NCI-H2107 treated with DMSO at 0.1 percent for 48 hours (cell line): ENCODE measurements around the gene SMU1.

ENCODE experiments used
- DNase-seq: peaks from one replicate; lab custom pipeline; 2025; ENCODE audit not compliant: unreplicated experiment; lab: John Stamatoyannopoulos, UW

Gene SMU1

DNA sequence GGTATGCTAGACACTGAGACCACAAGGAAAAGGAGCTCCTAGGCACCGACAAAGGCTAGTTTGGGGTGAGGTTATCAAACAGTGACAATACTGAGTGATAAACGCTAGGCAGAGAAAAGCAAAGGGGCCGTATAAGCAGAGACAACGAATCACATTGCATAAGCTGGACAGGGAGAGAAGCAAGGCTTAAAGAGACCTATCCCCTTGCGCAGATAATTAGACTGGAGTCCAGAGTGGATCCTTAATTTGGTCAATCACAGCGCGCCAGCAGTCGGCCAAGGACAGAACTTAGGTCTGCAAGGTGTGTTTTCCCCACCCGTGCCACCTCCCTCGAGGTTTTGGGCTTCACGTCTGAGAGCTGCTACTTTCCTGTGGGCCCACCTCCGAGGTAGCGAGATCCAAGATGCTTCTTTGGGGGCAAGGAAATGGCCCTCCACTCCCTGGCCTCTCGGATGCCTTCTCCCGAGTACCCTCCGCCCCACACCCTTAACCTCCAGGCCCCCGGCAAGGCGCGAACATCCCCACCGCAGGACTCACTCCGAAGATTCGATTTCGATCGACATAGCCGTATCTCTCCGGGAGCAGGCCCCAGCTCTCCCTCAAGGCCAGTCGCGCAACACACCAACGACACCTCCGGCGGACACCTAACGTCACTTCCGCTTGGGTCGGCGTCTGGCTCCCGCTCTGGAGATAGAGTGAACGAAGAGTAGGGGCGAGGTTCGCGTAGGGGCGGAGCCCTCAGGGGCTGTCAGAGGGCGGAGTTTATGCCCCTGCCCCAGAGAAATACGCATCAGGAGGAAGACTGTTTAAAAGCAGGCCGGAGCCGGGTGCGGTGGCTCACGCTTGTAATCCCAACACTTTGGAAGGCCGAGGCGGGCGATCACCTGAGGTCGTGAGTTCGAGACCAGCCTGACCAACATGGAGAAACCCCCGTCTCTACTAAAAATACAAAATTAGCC lies at the start of gene SMU1:
TSS of gene SMU1 (minus strand) at position 629 of the 959 bp plus-strand sequence. CDS start at position 563, 66 bp downstream.
- DNase-seq: peak; percentile 88

DNA sequence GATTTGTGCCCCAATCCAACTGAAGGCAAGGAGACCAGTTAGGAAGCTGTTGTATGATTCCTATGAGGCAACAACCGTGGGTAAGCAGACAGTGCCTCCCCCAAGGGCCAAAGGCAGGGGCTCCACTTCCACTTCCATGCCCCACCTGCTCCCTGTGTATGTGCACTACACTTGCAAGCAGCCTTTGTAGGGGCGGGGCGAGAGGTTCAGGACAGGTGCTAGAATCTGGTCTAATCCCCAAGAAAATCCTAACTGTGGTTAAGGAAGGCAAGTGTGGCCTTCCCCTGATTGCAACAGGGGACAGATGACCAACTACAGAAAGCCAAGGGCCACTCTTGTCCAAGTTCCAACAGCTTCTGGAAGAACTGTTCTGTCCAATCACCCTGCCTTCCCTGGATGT lies 49.0 kb upstream of the SMU1 start:
- DNase-seq: no peak

DNA sequence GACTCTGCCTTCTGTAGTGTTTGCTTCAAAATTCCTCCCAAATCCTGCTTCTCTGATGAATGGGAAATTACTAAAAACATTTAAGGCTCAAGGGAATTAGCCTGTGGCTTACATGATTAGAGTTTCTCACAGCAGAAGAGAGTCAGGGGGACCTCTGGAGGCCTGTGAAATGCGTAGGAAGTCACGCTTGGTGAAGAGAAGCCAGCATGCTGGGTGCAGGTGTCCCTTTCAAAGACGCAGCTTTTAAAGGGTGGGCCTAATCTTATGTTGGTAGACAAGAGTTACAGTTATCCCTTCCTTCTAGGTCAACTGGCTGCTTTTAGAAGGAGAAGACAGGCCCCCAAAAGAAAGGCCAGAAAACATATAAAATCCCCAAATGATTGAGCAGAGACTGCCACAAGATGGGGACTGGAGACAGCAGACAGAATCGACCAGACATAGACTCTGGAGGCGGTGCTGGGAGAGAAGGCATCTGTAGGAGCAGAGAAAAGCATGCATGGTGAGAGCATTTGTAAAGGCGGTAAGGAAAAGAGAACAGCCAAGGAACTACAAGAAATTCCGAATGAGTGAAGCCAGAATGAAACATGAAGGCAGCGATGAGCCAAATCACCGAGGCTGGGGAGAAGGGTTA lies 48.4 kb upstream of the SMU1 start:
- no peak for DNase-seq

DNA sequence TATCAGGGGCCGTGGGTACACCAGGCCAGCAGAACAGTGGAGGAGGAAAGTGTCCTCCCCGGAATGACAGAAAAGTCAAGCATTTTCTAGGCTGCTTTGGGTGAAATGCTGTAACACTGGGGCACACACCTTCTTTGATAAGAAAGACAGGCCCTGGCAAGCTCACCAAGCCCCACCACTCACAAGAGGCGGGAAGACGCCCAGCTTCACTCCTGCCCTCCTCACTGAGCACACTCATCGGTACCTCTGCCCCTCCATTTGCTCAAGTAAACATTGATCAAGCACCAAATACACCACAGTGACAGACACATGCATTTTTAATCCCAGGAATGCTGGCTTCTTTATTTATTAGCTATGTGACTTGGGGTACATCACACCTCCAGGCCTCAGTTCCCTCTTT lies 47.6 kb upstream of the SMU1 start:
- DNase-seq: no peak

DNA sequence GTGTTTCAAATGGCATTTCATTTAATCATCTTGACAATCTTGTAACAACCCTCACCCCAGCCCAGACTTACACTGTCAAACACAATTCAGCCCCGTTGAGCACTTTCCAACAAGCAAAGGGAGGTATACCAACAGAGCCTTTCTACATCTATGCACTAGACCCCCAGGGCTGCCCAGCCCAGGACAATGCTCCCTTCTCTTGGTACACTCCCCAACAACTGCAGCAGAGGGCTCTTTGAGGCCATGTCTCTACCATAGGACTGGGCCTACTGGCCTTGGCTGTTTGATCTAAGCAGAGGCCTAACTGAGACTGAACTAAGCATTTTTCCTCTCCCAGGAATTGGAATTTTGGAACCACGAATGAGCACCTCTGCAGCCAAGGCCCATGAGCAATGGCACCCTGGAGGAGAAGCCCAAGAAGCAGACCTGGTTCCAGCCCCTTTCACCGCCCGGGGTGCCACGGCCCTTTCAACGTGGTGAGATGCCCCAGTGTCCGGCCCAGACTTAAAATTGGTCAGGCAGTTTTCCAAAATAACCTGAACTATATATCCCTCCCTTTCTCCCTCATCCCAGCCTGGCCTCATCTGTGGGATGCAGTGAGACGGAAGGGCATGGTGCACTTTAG lies 47.0 kb upstream of the SMU1 start:
- no peak for DNase-seq

DNA sequence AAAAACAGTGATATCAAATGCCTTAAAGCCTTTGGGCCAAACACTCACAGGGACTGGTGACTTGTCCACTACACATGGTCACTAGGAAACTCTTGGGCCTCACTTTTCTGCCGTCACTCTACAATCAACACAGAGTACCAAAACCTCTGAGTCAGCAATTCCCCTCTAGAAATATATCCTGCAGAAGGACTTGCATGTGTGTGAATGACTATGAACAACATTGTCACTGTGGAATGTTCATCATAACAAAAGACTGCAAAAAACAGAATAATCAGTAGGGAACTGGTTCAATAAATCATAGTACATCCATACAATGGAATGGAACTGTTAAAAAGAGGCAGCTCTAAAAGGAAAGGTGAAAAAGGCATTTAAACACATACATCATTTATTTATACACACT lies 44.1 kb upstream of the SMU1 start:
- DNase-seq: no peak

DNA sequence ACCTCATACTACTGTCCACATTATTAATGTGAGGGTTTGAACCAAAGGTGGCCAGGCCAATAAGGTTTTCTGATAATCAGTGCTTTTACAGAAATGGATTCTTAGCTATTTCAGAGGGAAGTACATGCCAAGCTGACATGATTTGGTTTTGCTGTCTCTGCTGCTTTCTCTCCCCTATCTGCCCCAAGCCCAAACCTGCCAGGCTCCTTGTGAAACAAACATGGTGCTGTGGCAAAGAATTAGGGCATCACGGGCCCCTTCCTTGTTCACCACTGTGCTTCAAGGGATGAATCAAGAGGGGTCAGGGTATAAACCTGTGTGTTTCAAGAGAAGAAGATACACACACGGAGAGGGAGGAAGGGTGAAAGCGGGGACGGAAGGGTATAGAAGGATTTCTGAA lies 41.3 kb upstream of the SMU1 start:
- no peak for DNase-seq

DNA sequence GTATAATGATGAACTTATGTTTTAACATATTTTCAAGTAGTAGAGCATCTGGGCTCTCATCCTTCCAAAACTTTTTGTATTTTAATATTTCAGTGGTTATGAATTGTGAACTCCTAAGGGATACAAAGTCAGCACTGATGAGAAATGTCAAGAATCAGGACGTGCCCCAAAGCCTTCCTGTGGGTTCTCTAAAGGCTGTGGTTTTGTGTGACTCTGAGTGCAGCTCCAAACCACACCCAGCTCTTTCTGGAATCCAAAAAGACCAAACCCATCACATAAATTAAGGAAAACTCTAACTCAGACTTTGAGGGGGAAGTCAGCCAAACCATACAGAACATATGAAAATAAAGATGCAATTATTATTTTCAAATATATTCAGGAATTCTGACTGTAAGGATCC lies 40.8 kb upstream of the SMU1 start:
- no peak for DNase-seq

DNA sequence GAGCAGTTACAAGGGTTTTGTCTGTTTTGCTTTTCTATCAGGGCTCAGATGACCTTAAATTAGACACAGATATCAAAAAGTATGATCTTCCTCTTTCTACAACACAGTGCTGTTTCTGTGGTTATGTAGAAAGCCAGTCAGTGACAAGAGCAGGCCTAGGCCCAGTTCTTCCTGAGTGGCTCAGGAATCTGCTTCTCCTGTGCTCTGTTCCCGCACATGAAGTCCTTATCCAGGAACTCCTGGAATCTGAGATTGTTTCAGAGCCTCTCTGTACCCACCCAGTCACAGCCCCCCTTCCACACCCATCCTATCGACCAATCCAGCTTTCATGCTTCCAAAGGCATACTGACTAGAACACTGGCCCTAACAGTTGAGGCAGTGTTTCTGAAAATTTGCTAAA lies 40.4 kb upstream of the SMU1 start:
- no peak for DNase-seq

DNA sequence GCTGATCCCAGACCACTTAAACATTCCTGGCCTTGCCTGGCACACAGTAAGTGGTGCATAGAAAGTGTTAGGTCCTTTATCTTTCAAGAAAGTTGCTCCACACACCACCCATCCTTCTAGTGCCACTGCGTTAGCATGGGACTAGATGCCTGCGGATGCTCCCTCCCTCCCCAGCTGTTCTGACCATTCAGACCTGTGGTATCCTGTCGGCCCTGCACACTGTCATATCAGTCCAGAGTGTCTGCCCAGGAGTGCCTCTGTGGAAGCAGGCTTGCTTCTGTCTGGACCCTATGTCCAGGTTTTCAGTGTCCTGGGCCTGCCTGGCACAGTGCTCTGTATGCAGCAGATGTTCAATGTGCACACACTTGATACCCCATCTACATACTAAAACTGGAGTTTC lies 38.3 kb upstream of the SMU1 start:
- DNase-seq: no peak

DNA sequence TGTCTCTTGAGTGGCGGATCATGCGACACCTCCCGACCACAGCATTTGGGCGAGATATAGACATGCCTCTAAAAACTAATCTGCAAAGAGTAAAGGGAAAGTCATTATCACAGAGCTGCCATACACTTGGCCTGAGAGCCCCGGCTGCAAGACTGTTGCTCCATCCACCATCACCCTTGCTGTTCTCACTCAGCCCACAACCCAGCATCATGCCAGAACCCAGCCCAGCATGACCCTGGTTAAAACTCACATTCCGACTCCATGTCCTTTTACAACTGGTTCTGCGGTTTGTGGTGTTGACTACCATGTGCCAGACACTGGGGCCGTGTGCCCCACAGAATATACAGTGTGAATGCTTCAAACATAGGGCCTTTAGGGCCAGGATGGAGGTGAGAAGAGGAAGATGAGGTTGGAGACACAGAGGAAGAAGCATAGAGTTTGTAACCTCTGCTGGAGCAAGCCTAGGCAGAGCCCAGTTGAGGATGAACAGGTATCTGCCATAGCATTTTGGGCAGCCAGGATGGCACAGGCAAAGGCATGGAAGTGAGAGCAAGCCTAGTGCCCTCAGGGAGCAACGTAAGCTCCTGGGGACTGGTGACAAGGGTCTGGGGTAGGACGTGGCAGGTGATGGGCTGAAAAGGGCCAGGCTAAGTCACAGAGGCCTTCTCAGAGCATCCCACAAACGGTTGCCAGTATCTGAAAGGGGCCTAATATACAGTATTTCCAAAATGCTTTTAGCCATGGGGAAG lies 37.5 kb upstream of the SMU1 start:
- no peak for DNase-seq

DNA sequence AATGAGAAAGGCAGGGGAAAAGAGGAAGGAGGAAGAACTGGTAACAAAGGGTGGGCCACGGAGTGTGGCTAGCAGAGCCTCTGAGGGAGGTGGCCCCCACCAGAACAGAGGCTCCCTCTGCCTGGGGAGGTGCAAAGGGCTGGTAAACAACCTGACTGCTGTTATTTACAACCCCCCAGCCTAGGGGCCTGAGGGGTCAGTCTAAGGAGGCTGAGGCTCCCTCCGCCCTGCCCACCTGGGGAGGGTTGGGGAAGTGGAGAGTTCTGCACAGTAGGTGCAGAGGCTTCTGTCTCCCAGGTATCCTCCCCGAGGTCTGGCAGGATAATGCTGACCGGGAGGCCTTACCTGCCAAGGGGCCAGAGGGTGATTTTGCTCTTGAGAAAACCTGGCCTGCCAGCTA lies 35.6 kb upstream of the SMU1 start:
- no peak for DNase-seq

DNA sequence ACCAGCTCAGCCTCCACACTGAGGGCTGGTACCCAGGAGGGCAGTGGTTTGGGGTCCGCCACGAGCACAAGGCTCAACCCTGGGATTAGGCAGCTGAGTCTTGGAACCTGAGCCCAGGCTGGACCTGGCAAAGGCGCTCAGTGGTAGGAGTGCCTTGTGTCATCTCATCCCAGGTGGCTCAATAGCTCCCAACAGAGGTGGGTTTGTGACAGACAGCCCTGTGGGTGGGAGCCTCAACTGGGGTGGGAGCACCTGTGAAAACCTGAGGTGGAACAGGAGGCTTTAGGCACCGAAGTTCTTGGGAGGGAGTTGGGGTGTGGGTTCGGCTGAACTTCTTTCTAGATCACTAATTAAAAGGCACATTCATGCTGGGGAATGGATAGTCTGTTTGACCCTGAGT lies 35.2 kb upstream of the SMU1 start:
- no peak for DNase-seq

DNA sequence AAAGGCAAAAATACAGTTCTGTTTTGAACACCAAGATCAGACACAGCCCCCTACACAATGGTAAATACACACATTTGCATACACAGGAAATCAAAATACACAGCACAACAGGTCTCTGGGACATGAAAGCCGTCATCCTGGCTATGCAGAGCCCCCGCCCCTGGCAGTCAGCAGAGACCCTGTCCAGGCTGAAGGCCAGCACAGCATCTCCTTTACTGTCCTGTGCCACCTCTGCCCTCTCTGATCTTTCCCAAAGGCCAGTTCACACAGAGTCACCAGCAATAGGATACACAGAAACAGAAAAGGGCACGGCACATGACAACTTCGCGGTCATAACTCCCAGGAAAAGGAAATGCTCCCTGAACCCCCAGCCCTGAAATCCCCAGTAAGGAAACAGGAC lies 34.2 kb upstream of the SMU1 start:
- no peak for DNase-seq

DNA sequence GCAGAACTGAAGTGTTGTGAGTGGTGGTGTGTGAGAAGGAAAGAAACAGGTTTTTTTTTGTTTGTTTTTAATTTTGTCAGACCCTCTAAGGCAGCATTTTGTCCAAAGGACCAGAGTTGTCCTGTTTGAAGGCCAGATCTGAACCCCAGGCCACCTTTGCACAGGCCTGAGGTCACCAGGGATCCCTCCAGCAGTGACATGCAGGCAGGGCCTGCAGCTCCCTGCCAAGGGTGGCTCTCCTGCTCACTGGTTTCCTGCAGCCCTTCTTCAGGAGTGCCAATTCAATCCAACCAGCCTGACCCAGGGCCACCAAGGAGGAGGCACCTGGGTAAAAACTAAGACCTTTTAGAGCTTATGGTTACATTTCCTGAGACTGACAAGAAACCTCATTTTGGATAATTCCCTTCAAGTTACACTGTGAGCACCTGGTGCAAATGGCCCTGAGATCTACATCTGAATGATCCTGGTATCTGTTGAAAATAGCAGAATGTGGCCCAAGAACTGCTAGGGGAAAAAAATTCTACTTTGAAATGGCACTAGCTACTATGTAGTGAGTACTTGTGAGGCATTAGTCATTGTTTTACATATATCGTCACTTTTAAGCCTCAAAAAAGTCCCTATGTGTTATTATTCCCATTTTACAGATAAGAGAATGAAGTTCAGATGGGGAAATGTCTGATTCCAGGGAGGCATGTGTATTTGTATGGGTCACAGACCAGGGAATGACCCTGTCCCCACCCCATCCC lies 33.5 kb upstream of the SMU1 start:
- no peak for DNase-seq

DNA sequence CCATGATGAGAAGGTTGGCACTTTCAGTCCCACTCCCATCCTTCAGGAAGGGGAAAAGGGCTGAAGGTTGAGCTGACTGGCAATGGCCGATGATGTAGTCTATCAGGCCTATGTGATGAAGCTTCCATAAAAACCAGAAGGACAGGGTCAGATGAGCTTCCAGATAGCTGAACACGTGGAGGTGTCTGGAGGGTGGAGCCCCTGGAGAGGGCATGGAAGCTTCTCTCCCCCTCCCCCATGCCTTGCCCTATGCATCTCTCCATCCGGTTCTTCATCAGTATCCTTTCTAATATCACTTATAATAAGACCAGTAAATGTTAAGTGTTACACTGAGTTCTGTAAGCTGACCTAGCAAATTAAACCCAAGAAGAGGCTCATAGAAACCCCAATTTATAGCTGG lies 32.6 kb upstream of the SMU1 start:
- no peak for DNase-seq

DNA sequence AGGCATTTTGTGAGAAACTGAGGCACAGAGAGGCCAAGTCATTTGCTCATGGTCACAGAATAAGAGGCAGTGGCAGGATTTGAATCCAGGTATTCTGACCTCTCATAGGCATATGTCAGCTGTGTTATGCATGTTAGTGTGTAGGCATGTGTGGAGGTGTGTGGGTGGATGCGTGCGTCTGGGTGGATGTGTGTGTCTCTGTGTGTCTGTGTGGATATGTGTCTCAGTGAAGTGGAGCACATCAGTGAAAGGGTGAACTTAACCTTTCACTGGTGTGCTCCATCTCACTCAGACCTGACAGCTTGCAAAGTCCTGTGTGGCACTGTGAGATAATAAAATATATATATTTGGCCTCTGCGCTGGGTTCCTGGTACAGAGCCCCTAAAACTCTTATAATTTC lies 32.0 kb upstream of the SMU1 start:
- no peak for DNase-seq

DNA sequence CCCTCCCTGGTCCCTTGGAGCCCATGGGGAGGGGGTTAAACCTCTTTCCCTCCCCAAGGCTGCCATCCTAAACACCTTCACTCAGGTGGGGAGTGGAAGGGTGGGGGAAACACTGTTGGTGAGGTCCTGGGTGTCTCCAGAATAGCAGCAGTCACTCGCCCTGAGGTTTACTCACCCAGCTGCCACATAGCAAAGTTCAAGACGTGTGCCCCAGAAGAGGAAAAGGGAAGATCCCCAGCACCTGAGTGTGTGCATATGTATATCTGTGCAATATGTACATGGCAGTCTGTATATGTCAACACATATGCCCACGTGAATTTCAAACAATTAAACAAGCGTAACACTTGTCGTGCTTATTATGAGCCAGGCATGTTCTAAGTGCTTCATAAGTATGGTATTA lies 31.3 kb upstream of the SMU1 start:
- DNase-seq: no peak

DNA sequence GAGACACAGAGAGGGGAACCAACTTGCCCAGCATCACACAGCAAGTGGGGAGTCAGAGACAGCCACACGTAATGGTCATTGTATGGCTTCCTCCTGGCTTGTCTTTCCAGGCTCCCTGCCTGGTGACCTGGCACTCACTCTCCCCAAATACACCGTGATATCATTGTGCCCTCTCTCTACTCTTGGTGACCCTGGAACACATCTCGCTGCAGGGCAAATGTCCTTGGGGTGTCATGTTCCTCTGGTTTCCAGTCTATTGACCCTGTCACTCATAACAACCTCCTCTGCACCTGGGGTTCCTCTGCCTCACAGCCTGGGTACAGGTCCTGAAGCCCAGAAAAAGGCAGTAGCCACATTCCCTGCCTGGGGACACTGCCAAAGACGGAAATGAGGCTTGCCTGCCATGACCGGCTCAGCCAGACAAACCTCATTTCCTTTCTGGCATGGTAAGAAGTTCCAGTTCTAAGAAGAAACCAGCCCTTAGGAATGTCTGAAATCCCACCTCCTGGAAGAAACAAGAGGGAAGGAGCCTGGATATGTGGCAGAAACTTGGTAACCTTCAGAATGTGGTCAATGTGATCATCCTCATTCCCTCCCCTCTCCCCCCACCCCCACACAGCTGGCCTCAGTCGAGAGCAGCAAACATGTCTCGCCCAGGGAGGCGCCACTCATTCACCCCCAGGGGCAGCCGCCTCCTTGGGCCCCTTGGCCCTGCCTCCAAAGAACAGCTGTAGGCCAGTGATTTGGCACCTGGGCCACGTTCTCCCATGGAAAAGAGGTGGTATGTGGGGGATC lies 30.6 kb upstream of the SMU1 start:
- no peak for DNase-seq

DNA sequence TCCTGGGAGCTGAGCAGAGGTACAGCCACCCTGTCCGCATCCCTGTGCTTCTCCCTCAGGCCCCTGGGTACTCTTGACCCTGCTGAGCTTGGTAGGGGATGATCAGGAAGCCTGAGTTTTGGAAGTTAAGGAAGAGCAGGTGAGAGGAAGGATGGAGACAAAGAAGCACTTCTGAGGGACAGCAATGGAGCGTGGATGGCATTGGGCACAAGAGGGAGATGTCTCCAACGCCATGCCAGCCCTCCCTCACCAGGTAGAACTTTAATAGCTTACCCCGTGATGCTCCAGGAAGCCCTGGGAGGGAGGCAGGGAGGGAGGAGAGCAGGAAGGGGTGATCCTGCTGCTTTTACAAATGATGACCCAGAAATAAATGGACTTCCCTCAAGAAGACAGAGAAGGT lies 29.9 kb upstream of the SMU1 start:
- no peak for DNase-seq
